Activated CD4-positive, CD25-positive, alpha-beta regulatory T cell (primary cell): ENCODE results near the gene CNTNAP1.

ENCODE experiments used
- DNase-seq, 4 experiments: peaks; one replicate each; lab custom pipeline; 2025; lab: John Stamatoyannopoulos, UW

The CNTNAP1 gene

GRCh38 chr17:42685831-42686230 lies 3.5 kb downstream of the CNTNAP1 start:
- DNase-seq: no peak

- DNase-seq: no peak
Observed at GRCh38 chr17:42686520-42687128, 4.3 kb downstream of the CNTNAP1 start.

GRCh38 chr17:42687707-42688320 lies 5.5 kb downstream of the CNTNAP1 start:
- no peak for DNase-seq

GRCh38 chr17:42690596-42690995 lies 8.3 kb downstream of the CNTNAP1 start:
- DNase-seq: no peak

GRCh38 chr17:42691021-42691545 lies 8.8 kb downstream of the CNTNAP1 start:
- no peak for DNase-seq

GRCh38 chr17:42692489-42692888 lies 10.2 kb downstream of the CNTNAP1 start:
- no peak for DNase-seq

GRCh38 chr17:42694524-42694923 lies 12.2 kb downstream of the CNTNAP1 start:
- no peak for DNase-seq

- DNase-seq: no peak
Observed at GRCh38 chr17:42695500-42695899, 13.2 kb downstream of the CNTNAP1 start.

- DNase-seq: no peak
Observed at GRCh38 chr17:42697108-42697811, 14.9 kb downstream of the CNTNAP1 start.

GRCh38 chr17:42698736-42699414 lies 16.5 kb downstream of the CNTNAP1 start:
- no peak for DNase-seq

- DNase-seq: no peak
Observed at GRCh38 chr17:42699415-42699740, 17.0 kb downstream of the CNTNAP1 start.

- no peak for DNase-seq
Observed at GRCh38 chr17:42700586-42701289, 18.4 kb downstream of the CNTNAP1 start.

- DNase-seq: no peak
Observed at GRCh38 chr17:42702446-42702845, 20.1 kb downstream of the CNTNAP1 start.

- DNase-seq: no peak
Observed at GRCh38 chr17:42704490-42704836, 22.1 kb downstream of the CNTNAP1 start.

- no peak for DNase-seq
Observed at GRCh38 chr17:42704837-42705494, 22.6 kb downstream of the CNTNAP1 start.

GRCh38 chr17:42706732-42707131 lies 24.4 kb downstream of the CNTNAP1 start:
- DNase-seq: peak in 1 of 4 experiments; percentile 10

- DNase-seq: no peak
Observed at GRCh38 chr17:42708588-42708987, 26.3 kb downstream of the CNTNAP1 start.

- DNase-seq: no peak
Observed at GRCh38 chr17:42709561-42709960, 27.2 kb downstream of the CNTNAP1 start.

GRCh38 chr17:42720996-42721583 lies 38.8 kb downstream of the CNTNAP1 start:
- peak in 1 of 4 experiments; percentile 10 for DNase-seq

GRCh38 chr17:42723636-42724035 lies 41.3 kb downstream of the CNTNAP1 start:
- no peak for DNase-seq

GRCh38 chr17:42725143-42725542 lies 42.8 kb downstream of the CNTNAP1 start:
- DNase-seq: no peak
